Activated naive CD4-positive, alpha-beta T cell treated with anti-CD3 and anti-CD28 coated beads, Interleukin-2, amount 10 ng/mL, durations not matched to agents 5 hours and 36 hours (primary cell): Measurements from ENCODE around the gene ELAC1. TPM values are rescaled to one million over a fixed set of nuclear protein-coding genes. Genes with fewer than 3 reads are reported as not detected.

Experiments
- total RNA-seq, 2 experiments: library from RNA; stranded (reverse); gene quantifications; one replicate each; pipeline ENCODE4 v1.2.3, GENCODE V29; 2021

Gene ELAC1
- 1 to 10 TPM; 8.8 to 9.7 TPM for total RNA-seq

DNA sequence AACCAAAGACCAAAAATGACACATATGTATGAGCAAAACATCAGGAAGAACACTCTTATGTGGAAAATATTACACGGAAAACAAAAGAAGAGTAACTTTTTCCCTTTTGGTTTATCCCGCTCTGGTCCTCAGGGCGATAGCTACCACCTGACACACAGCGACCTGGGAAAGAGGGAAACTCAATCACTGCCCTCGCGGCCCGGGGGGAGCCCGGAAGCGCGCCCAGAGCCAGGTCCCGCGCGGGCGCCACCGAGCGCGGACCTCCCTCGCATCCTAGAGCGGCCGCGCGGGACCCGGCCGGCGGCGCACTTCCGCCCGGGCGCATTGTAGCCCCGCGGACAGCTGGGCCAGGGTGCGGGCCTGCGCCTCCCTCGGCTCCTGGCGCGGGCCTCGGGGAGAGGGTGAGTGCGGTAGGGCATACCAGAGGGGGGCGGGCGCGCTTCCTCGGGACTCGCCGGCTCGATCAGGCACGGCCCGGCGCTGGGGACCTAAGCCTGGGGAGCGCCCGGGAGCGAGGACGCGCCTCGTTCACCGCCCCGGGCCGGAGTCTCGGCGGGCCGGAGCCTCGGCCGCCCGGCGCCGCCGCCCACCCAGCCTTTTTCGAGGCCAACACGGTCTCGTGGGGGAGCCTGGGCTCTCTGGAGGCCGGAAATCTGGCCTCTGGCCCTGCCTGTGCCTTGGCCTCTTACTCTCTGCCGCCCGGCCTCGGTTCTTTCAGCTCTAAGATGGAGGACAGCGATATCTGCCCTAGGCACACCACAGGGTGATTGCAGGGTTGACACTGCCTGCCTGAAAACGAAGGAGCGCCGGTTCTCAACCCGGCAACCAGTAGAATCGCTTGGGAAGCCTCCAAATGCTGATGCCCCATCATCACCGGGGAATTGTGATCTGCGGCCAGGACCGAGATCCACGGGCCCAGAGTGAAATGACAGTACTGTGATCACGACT, at the start of gene ELAC1:
TSS of gene ELAC1 (plus strand) at position 327 of the 948 bp plus-strand sequence. CDS start 6,365 bp downstream, outside the sequence.

GRCh38 chr18:51029694-51030536, 62.1 kb downstream of the ELAC1 start, which contains the start of gene SMAD4:
Gene SMAD4 (plus strand): TSS chr18:51030213. CDS start chr18:51047047, 16,834 bp downstream.

Other genes starting within 250 kb of the ELAC1 start
- gene MRO, start 148.0 kb upstream of the ELAC1 start, total RNA-seq, result not detected
- gene ME2, start 88.9 kb upstream of the ELAC1 start, total RNA-seq, result 10 to 100 TPM; 71.0 to 73.5 TPM
- gene SMAD4, start 62.2 kb downstream of the ELAC1 start, total RNA-seq, result 10 to 100 TPM; 91.3 to 94.6 TPM
- gene MEX3C, start 229.6 kb downstream of the ELAC1 start, total RNA-seq, result 10 to 100 TPM; 52.0 to 57.3 TPM